Adrenal gland (tissue), 5 donors: Measurements from ENCODE around the gene BBS5.

Source experiments
- CTCF ChIP-seq, 6 experiments: fragments of 450-650 bp in 4 of 6; fragments of 200-600 bp in 2 of 6; sonication (generic) in 1 of 6; IDR thresholded peaks; 1 replicate in 5 of 6; 2 replicates in 1 of 6; pipeline versions ENCODE4 v1.5.1 to v1.8.0; 2016 to 2021; ENCODE audit warnings: antibody characterized with exemption in 6 of 6, mild to moderate bottlenecking in 2 of 6, moderate library complexity in 1 of 6
- POLR2A ChIP-seq, 2 donors: fragments of 450-650 bp; IDR thresholded peaks; one replicate each; pipeline ENCODE4 v1.6.1; 2017; ENCODE audit warnings: antibody characterized with exemption in 2 of 2, mild to moderate bottlenecking in 2 of 2, moderate library complexity in 1 of 2
- donor health status: DM: no; HTN: no; CAD: no.

GRCh38 chr2:169472249-169472648 is 7.0 kb upstream of the BBS5 start:
- TF ChIP-seq CTCF (IDR thresholded peaks at IDR 0.05), result no peak
- no peak for TF ChIP-seq POLR2A (IDR thresholded peaks at IDR 0.05)
